ENCODE measurements around the gene FAS. TPM values are rescaled to one million over a fixed set of nuclear protein-coding genes. Genes with fewer than 3 reads are reported as not detected.
A peak's percentile ranks its signal among the peaks of the same experiment; 100 is the strongest.
"Not testable (repeated sequence)": the region's sequence is repeated elsewhere in the genome, so short reads cannot be mapped to it uniquely, and the experiment has no call there.

FAS gene
- total RNA-seq, 1 donor from 2014 or later: 1.6 TPM

DNA sequence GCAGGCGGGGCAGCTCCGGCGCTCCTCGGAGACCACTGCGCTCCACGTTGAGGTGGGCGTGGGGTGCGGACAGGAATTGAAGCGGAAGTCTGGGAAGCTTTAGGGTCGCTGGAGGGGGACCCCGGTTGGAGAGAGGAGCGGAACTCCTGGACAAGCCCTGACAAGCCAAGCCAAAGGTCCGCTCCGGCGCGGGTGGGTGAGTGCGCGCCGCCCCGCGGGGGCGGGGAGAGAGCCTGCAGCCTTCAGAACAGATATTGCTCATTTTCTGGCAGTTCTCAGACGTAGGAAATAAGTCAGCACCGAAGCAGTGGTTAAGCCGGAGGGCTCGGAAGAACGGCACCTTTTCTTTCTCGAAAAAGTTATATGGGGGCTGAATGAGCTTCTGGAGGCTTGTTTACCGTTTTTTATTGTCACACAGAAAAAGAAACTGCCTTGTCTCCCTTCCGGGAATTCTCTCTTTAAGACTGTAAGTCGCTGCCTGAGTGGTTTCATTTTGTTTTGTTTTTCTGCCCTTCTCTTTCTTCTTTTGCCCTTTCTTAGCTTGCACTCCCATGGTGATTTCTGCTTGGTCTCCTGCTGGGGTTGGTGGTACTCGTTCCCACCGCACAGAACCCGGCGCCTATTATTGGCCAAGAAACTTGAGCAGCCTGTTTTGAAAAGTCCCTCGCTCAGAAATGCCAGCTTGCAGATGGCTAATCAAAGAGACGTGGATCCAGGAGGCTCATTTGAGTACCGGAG lies 732 bp downstream of the FAS start:
- no peak for FAIRE-seq
- peak; percentile 62 to 63 for DNase-seq (ENCODE audit: low spot score in 2 of 2)

DNA sequence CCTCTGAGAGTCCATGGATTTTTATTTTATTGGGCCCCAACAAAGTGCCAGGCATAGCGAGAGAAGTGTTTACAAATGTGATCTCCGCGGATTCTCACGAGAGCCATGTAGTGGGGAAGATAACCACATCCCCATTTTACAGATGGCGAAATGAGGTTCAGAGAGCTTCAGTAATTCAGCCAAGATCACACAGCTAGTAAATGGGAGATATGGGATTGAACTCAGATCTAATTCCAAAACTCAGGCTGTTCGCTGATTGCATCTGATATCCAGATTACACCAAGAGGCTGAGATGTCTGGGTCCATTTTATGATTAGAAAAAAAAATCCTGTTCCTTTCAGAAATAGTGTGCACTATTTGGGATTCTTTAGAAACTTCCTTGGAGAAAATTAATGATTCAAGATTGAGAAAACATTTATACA lies 1.3 kb downstream of the FAS start:
- FAIRE-seq (no peak), DNase-seq (ENCODE audit: low spot score in 2 of 2) (no peak)

DNA sequence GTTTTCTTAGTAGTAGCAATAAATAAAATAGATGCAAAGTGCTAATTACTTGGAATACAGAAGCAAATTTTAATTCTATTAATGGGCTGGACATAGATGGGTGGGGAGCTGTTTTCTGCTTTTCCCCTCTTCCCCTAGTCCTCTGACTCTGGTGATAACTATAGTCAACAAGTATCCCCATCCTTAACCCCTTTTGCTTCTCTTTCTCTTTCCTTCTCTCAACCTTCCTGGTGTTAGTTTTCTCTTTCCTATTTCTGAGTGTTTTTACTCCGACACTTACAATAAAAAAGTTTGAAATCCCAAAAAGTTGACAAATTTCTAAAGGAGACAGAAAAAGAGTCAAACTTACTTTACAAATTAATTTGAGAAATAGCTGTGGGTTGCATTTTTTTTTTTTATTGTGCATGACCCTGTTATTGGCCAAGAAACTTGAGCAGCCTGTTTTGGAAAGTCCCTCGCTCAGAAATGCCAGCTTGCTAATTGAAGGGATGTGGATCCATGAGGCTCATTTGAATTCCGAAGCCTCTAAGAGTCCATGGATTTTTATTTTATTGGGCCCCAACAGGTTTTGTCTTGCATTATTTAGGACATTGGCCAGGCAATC lies 2.4 kb downstream of the FAS start:
- FAIRE-seq: no peak

DNA sequence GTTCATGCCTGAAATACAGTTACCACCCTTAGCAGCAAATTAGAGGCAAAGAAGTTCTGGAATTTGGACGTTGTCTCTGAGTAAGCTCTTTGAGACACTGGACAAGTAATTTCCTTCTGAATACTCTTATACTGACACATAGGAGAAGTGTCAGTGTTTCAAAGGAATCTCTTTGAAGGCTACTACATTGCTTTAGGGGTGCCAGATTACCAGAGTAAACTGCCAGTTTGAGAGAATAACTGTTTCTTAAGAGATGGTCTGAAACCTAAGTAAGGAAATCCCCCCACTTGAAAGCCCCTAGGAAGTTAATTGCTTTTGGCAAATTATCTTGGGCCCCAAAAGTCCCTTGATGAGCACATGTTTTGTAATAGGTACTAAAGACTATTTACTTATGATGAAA lies 3.4 kb downstream of the FAS start:
- DNase-seq (ENCODE audit: low spot score in 2 of 2) (no peak), FAIRE-seq (no peak)

More for the DNA sequence above, 2.4 kb downstream of the FAS start:
- DNase-seq (ENCODE audit: low spot score in 2 of 2): no peak

DNA sequence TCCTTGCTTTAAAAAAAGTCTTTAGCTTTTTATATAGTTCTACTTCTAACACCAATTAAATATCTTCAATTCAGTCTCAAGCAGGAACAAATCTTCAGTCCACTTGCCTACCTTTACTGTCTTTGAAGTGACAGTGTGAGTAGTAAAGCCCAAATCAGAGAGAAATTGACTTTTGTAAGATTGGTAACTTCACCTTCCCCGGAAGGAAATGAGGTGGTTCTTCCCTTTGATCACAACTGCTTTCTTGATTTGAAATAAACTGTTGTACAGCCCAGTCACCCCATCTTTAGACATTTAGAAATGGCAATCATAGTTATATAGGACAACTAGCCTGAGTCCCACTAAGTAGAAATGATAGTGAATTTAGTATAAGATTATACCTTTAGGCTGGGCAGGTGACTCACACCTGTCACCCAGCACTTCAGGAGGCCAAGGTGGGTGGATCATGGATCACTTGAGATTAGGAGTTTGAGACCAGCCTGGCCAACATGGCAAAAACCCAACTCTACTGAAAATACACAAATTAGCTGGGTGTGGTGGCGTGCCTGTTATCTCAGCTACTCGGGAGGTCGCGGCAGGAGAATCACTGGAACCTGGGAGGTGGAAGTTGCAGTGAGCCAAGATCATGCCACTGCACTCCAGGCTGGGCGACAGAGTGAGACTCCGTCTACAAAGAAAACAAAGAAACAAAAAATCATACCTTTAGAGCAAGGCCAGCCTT lies 4.7 kb downstream of the FAS start:
- DNase-seq (ENCODE audit: low spot score in 2 of 2) (no peak), FAIRE-seq (no peak)

DNA sequence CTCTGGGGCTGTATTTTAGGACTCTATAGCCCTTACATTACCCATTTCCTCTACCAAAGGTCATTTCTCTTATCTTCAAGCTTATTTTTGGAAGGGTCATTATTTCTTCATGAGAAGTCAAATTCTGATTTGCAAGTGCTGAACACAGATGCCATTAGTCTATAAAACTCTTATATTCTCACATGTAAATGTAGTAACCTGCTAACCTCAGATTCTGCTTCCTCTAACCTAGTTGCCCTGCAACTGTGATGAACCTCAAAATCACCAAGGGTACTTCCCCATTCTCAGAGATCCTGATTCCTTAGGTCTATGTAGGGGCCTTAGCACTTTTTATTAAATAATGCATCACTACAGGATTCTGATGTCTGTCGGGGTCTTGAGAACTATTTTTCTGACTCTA lies 6.3 kb downstream of the FAS start:
- no peak for FAIRE-seq

DNA sequence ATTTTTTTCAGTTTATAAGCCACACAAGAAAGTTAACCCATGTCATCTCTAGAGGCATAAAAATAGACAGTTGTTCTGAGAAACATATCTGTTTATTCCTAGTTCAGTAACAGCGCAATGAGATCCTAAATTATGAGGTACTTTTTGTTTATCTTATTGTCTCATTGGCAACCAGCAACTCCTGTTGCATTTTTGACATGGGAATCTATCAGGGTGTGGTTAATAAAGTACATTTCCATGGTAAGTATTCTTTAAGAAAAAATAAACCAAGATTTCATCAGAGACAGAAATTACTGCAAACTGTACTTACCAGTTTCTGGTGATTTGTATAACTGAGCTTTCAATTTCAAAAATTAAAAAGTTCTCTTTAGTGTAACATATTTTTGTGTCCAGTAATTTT lies 9.0 kb downstream of the FAS start:
- FAIRE-seq: no peak

More for the DNA sequence above, 6.3 kb downstream of the FAS start:
- no peak for DNase-seq (ENCODE audit: low spot score in 2 of 2)

DNA sequence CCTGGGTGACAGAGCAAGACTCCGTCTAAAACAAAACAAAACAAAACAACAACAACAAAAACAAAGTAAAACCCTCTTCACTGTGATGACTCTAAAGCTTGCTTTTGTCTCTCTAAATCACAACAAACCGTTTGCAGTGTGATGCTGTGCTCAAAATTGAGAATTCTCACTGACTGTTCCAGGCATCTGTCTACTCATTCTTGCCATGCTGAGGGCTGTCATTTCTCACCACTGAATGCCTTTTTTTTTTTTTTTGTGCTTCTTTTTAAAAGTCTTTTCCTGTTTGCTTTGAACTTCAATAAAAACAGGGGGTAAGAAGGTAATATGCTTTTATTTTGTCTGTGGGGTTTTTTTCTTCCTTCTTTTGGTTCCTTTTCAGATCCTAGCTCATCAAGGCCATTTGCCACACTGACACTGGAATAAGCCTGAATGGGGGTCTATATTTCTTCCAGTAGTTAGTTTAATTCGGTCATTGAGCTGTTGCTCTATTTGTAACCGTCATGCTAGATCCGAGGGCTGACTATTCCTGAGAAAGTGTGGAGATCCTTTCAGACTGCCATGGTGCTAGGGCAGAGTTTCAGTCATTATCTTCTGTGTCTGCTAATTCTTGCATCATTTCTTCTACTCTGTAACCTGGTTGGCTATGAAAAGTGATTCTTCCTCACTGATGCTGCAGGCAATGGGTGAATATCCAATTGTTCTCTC lies 10.6 kb downstream of the FAS start:
- FAIRE-seq (no peak), DNase-seq (ENCODE audit: low spot score in 2 of 2) (no peak)

More for the DNA sequence above, 9.0 kb downstream of the FAS start:
- no peak for DNase-seq (ENCODE audit: low spot score in 2 of 2)

DNA sequence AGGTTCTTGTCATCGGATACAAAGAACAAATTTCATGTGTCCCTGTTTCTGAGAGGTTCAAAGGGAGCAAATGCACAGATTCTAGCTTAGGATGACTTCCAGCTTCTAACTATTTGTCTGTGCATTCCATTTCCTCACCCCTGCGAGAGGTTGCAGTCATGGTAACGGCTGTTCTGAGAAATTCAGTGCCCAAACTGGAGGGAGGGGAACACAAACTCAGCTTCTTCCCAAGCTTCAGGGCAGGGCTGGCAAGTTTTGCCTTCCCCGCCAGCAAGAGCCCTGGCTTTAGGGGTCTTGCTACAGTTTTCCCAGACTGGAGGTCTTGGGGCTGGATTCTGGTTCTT lies 11.1 kb downstream of the FAS start:
- FAIRE-seq: no peak

DNA sequence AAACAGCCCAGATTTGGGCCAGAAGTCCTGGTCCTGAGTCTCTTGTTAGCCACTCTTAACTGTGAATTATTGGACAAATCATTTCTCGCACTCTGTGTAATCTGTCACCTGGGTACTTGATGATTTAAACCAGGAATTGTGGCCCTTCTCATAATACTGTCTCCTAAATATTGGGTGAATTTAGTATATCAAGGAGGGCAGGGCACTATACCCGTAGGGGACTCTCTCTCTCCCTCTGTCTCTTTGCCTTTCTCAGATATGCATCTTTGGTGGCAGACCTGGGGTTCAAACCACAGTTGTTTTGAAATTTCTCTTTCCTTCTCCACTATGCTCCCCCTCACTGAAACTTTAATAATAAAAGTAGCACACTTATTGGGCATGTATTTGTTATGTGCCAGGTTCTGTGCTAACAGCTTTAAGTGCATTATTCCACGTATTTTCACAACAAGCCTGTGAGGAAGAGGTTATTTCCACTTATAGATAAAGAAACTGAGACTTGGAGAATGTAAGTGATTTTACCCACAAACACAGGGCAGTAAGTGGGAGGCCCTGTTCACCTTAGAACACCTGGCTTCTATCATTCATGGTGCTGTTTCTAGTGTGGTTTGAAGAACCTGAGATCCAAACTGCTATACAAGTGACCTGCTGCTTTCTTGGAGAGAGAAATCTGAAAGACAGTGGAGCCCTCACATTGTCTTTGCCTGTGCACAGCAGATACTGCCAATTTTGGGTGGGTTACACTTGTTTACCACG lies 11.8 kb downstream of the FAS start:
- FAIRE-seq (no peak), DNase-seq (ENCODE audit: low spot score in 2 of 2) (no peak)

More for the DNA sequence above, 11.1 kb downstream of the FAS start:
- DNase-seq (ENCODE audit: low spot score in 2 of 2): no peak

DNA sequence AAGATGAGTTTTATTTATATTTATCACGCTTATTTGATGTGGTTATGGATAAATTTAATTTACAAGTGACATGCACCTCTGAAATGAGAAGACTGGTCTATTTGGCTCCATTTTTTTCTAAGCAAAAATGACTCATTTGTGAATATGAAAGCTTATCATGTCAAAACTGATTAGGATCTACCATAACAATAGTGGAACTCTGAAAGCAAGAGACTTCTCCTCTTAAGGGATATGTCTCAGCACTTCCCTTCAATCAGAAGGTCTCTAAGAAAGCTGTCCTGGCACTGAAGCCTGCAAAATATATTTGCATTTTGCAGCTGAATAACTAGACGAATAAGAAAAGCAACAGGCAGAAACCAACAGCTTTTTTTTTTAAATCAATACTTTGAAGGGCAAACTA lies 12.7 kb downstream of the FAS start:
- DNase-seq (ENCODE audit: low spot score in 2 of 2) (no peak), FAIRE-seq (no peak)

DNA sequence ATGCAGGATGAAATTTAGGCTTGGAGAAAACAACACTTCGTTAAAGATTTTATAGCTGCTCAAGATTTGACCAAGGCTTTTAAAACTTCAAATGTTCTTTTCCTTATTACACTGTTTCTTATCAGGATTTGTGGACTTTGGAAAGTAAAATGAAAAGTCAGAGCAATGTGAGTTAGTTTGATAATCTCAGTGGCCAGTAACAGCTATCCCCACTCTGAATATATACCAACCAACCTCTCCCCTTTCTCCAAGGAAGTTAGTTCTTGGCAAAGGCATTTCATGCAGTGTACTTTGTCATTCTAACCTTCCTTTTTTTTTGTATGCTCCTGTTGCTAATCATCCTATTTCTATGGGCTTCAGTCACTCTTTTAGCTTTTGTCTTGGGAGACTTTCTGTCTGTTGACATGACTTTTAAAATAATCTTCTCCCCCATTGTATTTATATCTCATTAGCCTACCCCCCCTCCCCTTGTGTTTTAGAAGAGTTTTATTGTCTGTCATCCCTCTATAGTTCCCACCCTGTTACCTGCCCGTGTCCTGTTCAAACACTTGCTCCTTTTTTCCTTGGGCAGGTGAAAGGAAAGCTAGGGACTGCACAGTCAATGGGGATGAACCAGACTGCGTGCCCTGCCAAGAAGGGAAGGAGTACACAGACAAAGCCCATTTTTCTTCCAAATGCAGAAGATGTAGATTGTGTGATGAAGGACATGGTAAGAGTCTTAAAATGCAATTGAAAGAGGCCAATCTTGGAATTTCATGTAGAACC lies 16.7 kb downstream of the FAS start:
- DNase-seq (ENCODE audit: low spot score in 2 of 2): no peak
- FAIRE-seq: no peak

DNA sequence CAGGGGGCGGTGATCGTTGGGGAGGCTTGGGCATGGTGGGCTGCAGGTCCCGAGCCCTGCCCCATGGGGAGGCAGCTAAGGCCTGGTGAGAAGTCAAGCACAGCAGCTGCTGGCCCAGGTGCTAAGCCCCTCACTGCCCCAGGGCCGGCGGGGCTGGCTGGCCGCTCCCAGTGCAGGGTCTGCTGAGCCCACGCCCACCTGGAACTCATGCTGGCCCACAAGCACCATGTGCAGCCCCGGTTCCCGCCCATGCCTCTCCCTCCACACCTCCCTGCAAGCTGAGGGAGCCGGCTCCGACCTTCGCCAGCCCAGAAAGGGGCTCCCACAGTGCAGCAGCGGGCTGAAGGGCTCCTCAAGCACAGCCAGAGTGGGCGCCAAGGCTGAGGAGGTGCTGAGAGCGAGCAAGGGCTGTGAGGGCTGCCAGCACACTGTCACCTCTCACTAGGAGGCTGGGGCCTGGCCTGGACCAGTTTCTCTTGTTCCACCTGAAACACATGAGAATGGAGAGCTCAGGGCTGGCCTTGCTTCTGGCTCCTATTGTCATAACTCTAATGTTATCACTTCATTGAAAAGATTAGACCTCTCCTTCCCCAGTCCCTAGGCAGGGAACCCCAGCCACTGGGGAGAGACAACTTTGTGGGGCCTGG lies 28.2 kb downstream of the FAS start:
- not testable (repeated sequence) for FAIRE-seq; DNase-seq (ENCODE audit: low spot score in 2 of 2)

DNA sequence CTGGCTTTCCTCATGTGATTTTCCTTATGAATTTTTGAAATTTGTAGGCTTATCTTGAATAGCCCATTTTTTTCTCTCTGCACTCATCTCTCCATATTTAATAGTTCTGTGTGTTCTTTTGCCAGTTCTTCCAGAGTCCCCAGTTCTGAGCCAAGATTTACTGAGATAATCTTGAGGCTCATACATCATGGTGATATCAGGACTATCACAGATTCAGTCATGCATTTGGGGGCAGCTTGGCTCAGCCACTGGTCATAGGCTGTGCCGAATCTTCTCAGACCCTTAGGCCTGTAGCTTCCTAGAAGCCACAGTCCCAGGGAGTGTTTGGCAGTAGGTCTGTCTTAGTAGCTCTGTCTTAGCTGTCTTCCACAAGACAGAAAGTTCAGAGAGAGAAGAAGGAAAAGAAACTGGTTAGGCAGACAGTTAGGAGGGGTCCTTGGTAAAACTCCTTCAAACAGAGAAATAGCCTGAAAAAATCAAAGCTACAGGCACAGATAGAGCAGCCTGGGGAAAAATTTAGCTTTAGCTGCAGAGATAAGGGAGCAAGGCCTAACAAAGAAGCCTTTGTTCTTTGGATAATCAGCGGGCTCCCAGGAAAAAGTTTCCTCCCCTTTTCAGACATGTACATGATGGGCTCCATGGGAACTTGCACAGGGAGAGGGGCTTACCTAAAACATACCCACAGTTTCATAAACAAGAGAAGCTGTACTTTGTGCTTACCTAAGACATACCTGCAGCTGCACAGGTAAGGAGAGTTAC lies 29.1 kb downstream of the FAS start:
- FAIRE-seq (no peak), DNase-seq (ENCODE audit: low spot score in 2 of 2) (no peak)

DNA sequence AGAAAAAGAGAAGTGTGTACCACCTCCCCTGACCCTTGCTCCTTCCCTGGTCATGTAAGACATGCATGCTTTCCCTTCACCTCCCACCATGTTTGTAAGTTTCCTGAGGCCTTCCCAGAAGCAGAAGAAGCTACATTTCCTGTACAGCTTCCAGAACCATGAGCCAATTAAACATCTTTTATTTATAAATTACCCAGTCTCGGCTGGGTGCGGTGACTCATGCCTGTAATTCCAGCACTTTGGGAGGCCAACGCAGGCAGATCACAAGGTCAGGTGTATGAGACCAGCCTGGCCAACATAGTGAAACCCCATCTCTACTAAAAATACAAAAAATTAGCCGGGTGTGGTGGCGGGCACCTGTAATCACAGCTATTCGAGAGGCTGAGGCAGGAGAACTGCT lies 30.9 kb downstream of the FAS start:
- not testable (repeated sequence) for DNase-seq (ENCODE audit: low spot score in 2 of 2)

DNA sequence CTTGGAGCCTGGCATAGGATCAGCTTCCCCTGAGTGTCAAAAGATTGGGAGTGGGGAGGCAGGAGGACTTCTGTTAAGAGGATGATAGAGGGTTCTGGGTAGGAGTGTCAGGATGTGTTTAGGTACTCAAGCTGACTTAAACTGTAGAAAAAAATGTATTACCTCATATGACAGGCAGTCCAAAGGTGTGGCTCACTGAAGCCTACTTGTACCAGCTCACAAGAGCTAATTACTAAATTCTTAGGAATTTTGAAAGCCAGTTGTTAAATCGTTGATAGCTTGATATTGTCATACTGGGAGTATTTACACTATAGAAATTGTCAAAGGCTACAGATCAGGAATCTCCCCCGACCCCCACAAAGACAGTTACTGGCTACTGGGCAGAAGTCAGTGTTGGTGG lies 32.1 kb downstream of the FAS start:
- FAIRE-seq: no peak
- DNase-seq (ENCODE audit: low spot score in 2 of 2): no peak

More for the DNA sequence above, 30.9 kb downstream of the FAS start:
- FAIRE-seq: not testable (repeated sequence)

DNA sequence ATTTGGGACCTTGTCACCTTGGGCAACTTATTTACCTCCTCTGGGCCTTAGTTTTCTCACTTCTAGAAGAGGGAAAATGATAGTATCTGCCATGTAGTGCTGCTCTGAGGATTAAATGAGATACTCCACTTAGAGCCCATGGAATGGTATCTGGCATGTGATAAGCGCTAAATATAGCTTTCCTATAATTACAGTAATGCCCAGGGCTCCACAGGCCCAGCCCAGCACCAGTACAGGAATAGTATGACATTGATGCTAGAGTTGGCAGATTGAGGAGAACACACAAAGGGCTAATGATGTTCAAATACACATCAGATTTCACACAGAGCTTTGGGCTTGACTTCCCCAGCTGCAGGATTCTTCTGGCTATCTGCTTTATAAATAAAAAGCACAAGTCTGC lies 34.9 kb downstream of the FAS start:
- FAIRE-seq (no peak), DNase-seq (ENCODE audit: low spot score in 2 of 2) (no peak)

DNA sequence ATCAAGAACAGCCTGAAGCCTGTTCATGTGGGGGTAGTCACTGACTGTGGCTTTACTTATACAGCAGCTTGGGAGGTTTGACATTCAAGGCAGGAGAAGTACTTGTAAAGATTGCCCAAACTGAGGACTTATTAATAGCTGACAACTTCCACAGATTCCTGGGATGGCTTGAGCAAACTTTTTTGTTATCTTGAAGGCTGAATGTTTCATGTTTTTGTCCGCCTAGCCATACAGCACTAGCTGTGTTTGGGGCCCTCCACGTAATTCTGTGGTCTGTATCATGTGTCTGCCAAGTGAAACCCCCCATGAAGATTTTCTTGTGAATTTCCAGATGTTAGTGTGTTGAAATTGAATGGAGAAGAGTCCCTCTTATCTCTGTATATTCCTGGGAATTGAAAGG lies 38.6 kb downstream of the FAS start:
- DNase-seq (ENCODE audit: low spot score in 2 of 2) (no peak), FAIRE-seq (no peak)

All from frontal cortex (tissue), 4 donors.